NCI-H446 (cell line): ENCODE results near the gene CADPS.

Experiments
- DNase-seq, 2 experiments: peaks; one replicate each; lab custom pipeline; 2025; lab: John Stamatoyannopoulos, UW

CADPS gene

GRCh38 chr3:62636235-62636826, 238.9 kb downstream of the CADPS start:
- no peak for DNase-seq

- DNase-seq = peak in 1 of 2 experiments; percentile 3
Measured at GRCh38 chr3:62632510-62633294, 242.5 kb downstream of the CADPS start.

- DNase-seq = no peak
Measured at GRCh38 chr3:62631488-62631887, 243.7 kb downstream of the CADPS start.

- no peak for DNase-seq
Measured at GRCh38 chr3:62630664-62631063, 244.6 kb downstream of the CADPS start.

- DNase-seq = no peak
Measured at GRCh38 chr3:62625268-62625667, 249.9 kb downstream of the CADPS start.

- DNase-seq = no peak
Measured at GRCh38 chr3:62624185-62624584, 251.0 kb downstream of the CADPS start.

GRCh38 chr3:62622553-62623174, 252.6 kb downstream of the CADPS start:
- peak; percentile 56 to 57 for DNase-seq

GRCh38 chr3:62621925-62622324, 253.3 kb downstream of the CADPS start:
- no peak for DNase-seq

- no peak for DNase-seq
Measured at GRCh38 chr3:62621176-62621575, 254.0 kb downstream of the CADPS start.

GRCh38 chr3:62615258-62615849, 259.9 kb downstream of the CADPS start:
- no peak for DNase-seq

GRCh38 chr3:62614527-62614926, 260.7 kb downstream of the CADPS start:
- no peak for DNase-seq

GRCh38 chr3:62611541-62612240, 263.5 kb downstream of the CADPS start:
- DNase-seq = no peak

GRCh38 chr3:62607287-62608029, 267.8 kb downstream of the CADPS start:
- DNase-seq = peak; percentile 54 to 75

GRCh38 chr3:62605413-62606068, 269.7 kb downstream of the CADPS start:
- no peak for DNase-seq

GRCh38 chr3:62604751-62605351, 270.4 kb downstream of the CADPS start:
- no peak for DNase-seq

GRCh38 chr3:62604298-62604697, 270.9 kb downstream of the CADPS start:
- no peak for DNase-seq

- no peak for DNase-seq
Measured at GRCh38 chr3:62602987-62603386, 272.2 kb downstream of the CADPS start.

GRCh38 chr3:62602129-62602770, 273.0 kb downstream of the CADPS start:
- DNase-seq = no peak

- DNase-seq = peak in 1 of 2 experiments; percentile 50
Measured at GRCh38 chr3:62601238-62602070, 273.8 kb downstream of the CADPS start.
